Epithelial cell of umbilical artery (primary cell): ENCODE data around the gene UVRAG. TPM values are rescaled to one million over a fixed set of nuclear protein-coding genes. Genes with fewer than 3 reads are reported as not detected.

Experiments used
- total RNA-seq: library from RNA; depleted of rRNA; stranded (reverse); fragments of >200 nt; gene quantifications from 2 replicates; pipeline ENCODE4 v1.2.3, GENCODE V29; 2014

UVRAG gene
- total RNA-seq, result 48.1 and 69.5 TPM in 2 replicates

DNA sequence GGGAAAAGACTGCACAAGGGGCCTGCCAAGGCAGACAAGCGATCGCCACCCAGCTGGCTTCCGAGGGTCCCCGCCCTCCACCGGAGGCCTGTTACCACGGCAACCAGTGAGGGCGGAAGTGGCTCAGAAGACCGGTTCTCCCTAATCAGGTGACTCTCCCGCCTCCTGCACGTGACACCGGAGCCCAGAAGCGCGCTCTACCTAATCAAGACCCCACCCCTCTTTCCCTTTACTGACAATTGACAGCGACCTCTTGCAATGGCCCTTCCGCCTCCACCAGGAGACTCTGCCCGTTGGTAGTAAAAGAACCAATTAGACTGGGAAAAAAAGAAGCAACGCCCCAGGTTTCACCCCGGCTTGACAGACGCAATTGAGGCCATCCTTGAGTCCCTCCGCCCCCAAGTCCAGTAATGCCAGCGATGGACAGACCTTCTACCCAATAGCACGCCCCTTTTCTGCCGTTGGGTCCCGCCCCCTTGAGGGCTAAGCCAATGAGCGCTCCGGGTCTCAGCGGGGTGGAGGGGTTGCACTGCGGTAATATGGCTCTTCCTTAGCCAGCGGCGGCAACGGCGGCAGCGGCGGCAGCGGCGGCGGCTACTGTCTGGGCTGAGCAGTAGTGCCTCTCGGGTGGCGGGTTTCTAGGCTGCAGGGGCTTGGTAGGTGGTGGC lies at the start of gene UVRAG:
TSS of gene UVRAG (plus strand) at position 534 of the 668 bp plus-strand sequence. CDS start 198 bp downstream, outside the sequence.

DNA sequence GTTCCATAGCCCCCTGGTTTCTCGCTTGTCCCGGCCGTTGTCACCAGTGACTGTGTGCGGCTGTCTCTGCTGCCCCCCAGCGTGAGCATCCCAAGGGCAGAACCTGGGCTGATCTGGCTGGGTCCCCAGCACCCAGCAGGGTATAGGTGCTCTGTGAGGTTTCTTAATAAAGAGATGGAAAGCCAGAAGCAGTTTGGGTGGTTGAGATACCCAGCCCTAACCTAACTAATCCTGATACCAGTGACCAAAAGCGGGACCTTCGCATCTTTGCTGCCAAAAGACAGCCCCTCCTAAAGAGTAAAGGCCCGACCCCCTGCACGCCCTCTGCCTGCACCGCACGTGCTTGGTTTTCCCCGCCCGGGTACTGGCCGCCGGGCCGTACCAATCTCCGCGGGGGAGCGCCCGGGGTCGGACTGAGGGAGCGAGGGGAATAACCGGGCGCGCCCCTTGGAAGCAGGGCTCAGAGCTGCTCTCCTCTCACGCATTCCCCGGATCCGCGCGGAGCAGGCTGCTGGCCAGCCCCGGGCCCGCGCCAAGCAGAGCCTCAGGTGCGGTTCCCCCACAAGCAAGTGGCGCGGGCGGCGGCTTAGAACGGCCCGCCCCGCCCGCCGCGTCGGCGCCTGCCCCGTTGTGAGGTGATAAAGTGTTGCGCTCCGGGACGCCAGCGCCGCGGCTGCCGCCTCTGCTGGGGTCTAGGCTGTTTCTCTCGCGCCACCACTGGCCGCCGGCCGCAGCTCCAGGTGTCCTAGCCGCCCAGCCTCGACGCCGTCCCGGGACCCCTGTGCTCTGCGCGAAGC lies 46.7 kb upstream of the UVRAG start, which contains the start of gene DGAT2:
TSS of gene DGAT2 (plus strand) at position 667 of the 797 bp plus-strand sequence. CDS start 214 bp downstream, outside the sequence.

Other genes with a start within 250 kb of the UVRAG start
- under 0.01 and 0.15 TPM in 2 replicates for gene MAP6, start 146.2 kb upstream of the UVRAG start, total RNA-seq
- not detected in 2 replicates for gene MOGAT2, start 97.4 kb upstream of the UVRAG start, total RNA-seq
- gene DGAT2, start 46.4 kb upstream of the UVRAG start, total RNA-seq, result 1.2 and 1.3 TPM in 2 replicates